ENCODE results near the gene ANGPTL3. TPM values are rescaled to one million over a fixed set of nuclear protein-coding genes. Genes with fewer than 3 reads are reported as not detected.

ANGPTL3 gene
- total and polyA plus RNA-seq, 10 of the 15 experiments (the other 5 are each of a cell fraction or from before 2014, with no cell fraction given) = 0.05 to 0.15 (median 0.07) TPM; not detected in 7

DNA sequence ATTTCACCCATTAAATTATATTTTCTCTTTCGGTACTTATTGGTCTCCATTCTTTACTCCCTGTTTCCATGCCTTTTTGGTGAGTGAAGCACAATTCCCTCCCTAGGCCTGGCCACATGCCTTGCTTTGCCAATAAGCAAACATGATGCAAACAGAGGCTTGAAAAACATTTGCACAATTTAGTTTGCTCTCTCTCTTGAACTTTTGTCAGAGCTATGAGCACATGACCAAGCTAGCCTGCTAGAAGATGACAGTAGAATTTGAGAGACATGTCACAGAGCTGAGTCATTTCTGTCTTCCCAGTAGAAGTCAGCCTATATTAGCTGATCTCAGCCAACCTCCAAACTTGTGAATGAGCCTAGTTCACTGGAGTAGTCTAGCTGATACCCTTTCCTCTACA lies 24.6 kb downstream of the ANGPTL3 start (continued):
- TF ChIP-seq, protein P1, sequence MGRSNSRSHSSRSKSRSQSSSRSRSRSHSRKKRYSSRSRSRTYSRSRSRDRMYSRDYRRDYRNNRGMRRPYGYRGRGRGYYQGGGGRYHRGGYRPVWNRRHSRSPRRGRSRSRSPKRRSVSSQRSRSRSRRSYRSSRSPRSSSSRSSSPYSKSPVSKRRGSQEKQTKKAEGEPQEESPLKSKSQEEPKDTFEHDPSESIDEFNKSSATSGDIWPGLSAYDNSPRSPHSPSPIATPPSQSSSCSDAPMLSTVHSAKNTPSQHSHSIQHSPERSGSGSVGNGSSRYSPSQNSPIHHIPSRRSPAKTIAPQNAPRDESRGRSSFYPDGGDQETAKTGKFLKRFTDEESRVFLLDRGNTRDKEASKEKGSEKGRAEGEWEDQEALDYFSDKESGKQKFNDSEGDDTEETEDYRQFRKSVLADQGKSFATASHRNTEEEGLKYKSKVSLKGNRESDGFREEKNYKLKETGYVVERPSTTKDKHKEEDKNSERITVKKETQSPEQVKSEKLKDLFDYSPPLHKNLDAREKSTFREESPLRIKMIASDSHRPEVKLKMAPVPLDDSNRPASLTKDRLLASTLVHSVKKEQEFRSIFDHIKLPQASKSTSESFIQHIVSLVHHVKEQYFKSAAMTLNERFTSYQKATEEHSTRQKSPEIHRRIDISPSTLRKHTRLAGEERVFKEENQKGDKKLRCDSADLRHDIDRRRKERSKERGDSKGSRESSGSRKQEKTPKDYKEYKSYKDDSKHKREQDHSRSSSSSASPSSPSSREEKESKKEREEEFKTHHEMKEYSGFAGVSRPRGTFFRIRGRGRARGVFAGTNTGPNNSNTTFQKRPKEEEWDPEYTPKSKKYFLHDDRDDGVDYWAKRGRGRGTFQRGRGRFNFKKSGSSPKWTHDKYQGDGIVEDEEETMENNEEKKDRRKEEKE (IDR thresholded peaks at IDR 0.05) = no peak
- TF ChIP-seq NRF1 (conservative IDR thresholded peaks at IDR 0.05; ENCODE audit: low read depth, low read length) = no peak
- no peak for TF ChIP-seq TCF3 (IDR thresholded peaks at IDR 0.05; ENCODE audit: borderline replicate concordance, insufficient read depth, low read depth, low read length)
- TF ChIP-seq CREM (IDR thresholded peaks at IDR 0.05; ENCODE audit: low read depth) = peak; percentile 84
- no peak for TF ChIP-seq ELK1 (IDR thresholded peaks at IDR 0.05; ENCODE audit: low read depth, low read length)
- no peak for TF ChIP-seq EED (IDR thresholded peaks at IDR 0.05; ENCODE audit: low read depth)
- TF ChIP-seq, protein P2, sequence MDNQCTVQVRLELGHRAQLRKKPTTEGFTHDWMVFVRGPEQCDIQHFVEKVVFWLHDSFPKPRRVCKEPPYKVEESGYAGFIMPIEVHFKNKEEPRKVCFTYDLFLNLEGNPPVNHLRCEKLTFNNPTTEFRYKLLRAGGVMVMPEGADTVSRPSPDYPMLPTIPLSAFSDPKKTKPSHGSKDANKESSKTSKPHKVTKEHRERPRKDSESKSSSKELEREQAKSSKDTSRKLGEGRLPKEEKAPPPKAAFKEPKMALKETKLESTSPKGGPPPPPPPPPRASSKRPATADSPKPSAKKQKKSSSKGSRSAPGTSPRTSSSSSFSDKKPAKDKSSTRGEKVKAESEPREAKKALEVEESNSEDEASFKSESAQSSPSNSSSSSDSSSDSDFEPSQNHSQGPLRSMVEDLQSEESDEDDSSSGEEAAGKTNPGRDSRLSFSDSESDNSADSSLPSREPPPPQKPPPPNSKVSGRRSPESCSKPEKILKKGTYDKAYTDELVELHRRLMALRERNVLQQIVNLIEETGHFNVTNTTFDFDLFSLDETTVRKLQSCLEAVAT (IDR thresholded peaks at IDR 0.05) = no peak
- TF ChIP-seq, protein P3, sequence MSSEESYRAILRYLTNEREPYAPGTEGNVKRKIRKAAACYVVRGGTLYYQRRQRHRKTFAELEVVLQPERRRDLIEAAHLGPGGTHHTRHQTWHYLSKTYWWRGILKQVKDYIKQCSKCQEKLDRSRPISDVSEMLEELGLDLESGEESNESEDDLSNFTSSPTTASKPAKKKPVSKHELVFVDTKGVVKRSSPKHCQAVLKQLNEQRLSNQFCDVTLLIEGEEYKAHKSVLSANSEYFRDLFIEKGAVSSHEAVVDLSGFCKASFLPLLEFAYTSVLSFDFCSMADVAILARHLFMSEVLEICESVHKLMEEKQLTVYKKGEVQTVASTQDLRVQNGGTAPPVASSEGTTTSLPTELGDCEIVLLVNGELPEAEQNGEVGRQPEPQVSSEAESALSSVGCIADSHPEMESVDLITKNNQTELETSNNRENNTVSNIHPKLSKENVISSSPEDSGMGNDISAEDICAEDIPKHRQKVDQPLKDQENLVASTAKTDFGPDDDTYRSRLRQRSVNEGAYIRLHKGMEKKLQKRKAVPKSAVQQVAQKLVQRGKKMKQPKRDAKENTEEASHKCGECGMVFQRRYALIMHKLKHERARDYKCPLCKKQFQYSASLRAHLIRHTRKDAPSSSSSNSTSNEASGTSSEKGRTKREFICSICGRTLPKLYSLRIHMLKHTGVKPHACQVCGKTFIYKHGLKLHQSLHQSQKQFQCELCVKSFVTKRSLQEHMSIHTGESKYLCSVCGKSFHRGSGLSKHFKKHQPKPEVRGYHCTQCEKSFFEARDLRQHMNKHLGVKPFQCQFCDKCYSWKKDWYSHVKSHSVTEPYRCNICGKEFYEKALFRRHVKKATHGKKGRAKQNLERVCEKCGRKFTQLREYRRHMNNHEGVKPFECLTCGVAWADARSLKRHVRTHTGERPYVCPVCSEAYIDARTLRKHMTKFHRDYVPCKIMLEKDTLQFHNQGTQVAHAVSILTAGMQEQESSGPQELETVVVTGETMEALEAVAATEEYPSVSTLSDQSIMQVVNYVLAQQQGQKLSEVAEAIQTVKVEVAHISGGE (CRISPR knock-in tag; IDR thresholded peaks at IDR 0.05) = no peak
- TF ChIP-seq MTA2 (IDR thresholded peaks at IDR 0.05; ENCODE audit: low read depth) = no peak
- no peak for TF ChIP-seq RUNX3 (IDR thresholded peaks at IDR 0.05; ENCODE audit: low read length)
- TF ChIP-seq TARDBP (IDR thresholded peaks at IDR 0.05; ENCODE audit: borderline replicate concordance) = no peak

All from GM12878 (cell line).